ENCODE data around the gene MARK3. TPM values are rescaled to one million over a fixed set of nuclear protein-coding genes. Genes with fewer than 3 reads are reported as not detected.

The MARK3 gene
- total RNA-seq, 1 donor from 2014 or later, result 84.2 TPM

GRCh38 chr14:103535891-103536565 lies 150.8 kb downstream of the MARK3 start:
- Mint-ChIP-seq H3K9me3 (ENCODE audit: unreplicated experiment) (no peaks in the 10 kb centered on the region), H3K36me3 (ENCODE audit: unreplicated experiment) (no peaks in the 10 kb centered on the region), H3K4me1 (ENCODE audit: unreplicated experiment) (peaks cover 26% of the 10 kb centered on the region), H3K27me3 (ENCODE audit: unreplicated experiment) (no peaks in the 10 kb centered on the region), H3K27ac (ENCODE audit: unreplicated experiment) (no peak overlapping the region), H3K4me3 (ENCODE audit: unreplicated experiment) (no peak overlapping the region)
- DNase-seq (ENCODE audit: extremely low spot score, unreplicated experiment), result no peak
- TF ChIP-seq CTCF (IDR thresholded peaks at IDR 0.05), result no peak

- Mint-ChIP-seq H3K36me3 (ENCODE audit: unreplicated experiment) (no peaks in the 10 kb centered on the region), H3K9me3 (ENCODE audit: unreplicated experiment) (no peaks in the 10 kb centered on the region), H3K4me1 (ENCODE audit: unreplicated experiment) (peaks cover 28% of the 10 kb centered on the region), H3K4me3 (ENCODE audit: unreplicated experiment) (no peak overlapping the region), H3K27ac (ENCODE audit: unreplicated experiment) (peak overlapping the region; percentile 12), H3K27me3 (ENCODE audit: unreplicated experiment) (no peaks in the 10 kb centered on the region)
- TF ChIP-seq CTCF (IDR thresholded peaks at IDR 0.05), result no peak
- DNase-seq (ENCODE audit: extremely low spot score, unreplicated experiment), result no peak
These were observed 151.5 kb downstream of the MARK3 start for GRCh38 chr14:103536693-103537092.

GRCh38 chr14:103537175-103537990 lies 152.2 kb downstream of the MARK3 start:
- Mint-ChIP-seq H3K27ac (ENCODE audit: unreplicated experiment) (no peak overlapping the region), H3K27me3 (ENCODE audit: unreplicated experiment) (no peaks in the 10 kb centered on the region), H3K36me3 (ENCODE audit: unreplicated experiment) (no peaks in the 10 kb centered on the region), H3K4me1 (ENCODE audit: unreplicated experiment) (peaks cover 34% of the 10 kb centered on the region), H3K9me3 (ENCODE audit: unreplicated experiment) (no peaks in the 10 kb centered on the region), H3K4me3 (ENCODE audit: unreplicated experiment) (no peak overlapping the region)
- TF ChIP-seq CTCF (IDR thresholded peaks at IDR 0.05), result no peak
- DNase-seq (ENCODE audit: extremely low spot score, unreplicated experiment), result no peak

GRCh38 chr14:103538291-103539055 lies 153.3 kb downstream of the MARK3 start:
- Mint-ChIP-seq H3K9me3 (ENCODE audit: unreplicated experiment) (no peaks in the 10 kb centered on the region), H3K4me3 (ENCODE audit: unreplicated experiment) (no peak overlapping the region), H3K4me1 (ENCODE audit: unreplicated experiment) (peaks cover 43% of the 10 kb centered on the region), H3K36me3 (ENCODE audit: unreplicated experiment) (no peaks in the 10 kb centered on the region), H3K27me3 (ENCODE audit: unreplicated experiment) (no peaks in the 10 kb centered on the region), H3K27ac (ENCODE audit: unreplicated experiment) (no peak overlapping the region)
- no peak for TF ChIP-seq CTCF (IDR thresholded peaks at IDR 0.05)
- DNase-seq (ENCODE audit: extremely low spot score, unreplicated experiment), result no peak

Data from osteocyte (in vitro differentiated cells).